HG03354 (cell line): ENCODE data around the gene PHF19.
A peak's percentile ranks its signal among the peaks of the same experiment; 100 is the strongest.

ENCODE experiments used
- ATAC-seq: cut with Tn5 transposase; IDR thresholded peaks from one replicate; pipeline ENCODE4 v1.9.1; 2021; ENCODE audit warnings: mild to moderate bottlenecking; ENCODE audit not compliant: unreplicated experiment, poor library complexity, severe bottlenecking

Gene PHF19

DNA sequence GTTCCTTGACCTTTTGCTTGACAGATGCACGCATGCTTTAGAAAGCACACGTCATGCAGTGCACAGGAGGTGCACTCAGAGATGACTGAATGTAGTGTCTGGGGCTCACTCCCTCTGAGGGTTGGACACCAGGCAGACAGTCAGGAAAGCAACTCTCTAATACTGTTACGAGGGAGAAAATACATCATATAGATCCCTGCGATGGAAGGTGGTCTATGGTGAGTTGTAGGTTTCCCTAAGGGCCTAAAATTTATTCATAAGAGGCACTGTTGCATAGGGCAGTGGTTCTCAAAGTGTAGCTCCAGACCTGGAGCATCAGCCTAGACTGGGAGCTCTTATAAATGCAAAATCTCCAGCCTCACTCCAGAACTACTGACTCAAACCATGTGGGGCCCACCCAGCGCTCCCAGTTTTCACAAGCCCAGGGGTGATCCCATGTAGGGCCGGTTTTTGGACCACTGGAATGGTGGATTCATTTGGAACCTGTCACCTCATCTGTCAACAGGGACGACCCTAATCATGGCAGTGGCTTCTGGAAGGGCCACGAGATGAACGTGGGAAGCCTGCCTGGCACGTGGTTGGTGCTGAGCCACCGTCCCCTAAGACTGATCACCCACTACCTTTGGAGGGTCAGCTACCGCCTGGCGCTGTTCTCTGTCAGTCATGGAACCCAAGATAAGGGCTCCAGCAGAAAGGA is 16.8 kb upstream of the PHF19 start:
- peak; percentile 32 for ATAC-seq

DNA sequence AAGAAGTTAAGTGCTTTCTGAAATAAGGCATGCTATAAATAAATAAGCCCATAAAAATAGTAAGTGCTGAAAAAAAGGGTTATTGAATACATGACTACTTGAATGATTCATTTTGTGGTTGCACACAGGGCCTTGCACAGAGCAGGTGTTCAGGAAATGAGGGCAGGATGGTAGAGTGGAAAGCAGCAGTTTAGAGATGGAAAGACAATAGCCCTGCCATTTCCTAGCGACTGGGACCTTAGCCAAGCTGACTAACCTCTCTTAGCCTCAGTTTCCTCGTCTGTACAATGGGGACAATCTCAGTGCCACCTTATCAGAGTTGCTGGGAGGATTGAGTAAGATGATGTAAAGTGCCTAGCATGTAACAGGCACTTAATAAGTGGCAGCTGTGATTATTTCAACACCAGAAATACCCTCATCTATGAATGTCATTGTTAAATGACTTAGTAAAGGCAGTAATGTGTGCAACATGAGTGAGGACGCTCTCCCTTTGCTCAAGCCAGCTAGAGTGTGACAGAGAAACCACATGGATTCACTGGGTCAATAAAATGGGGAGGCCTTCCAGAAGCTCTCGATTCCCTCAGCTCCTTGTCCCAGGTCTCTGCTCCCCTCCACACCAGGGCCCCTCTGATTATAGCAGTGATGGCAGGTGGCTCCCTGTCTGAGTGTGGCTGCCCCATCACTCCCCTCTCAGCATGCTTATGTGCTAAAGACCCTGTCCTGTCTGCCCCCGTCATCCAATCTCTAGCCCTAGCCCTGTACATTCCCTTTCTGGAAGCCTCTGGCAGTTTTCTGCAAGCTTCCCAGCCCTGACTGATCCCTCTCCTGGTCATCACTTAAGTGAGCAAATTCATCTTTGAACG is 16.0 kb upstream of the PHF19 start:
- ATAC-seq, result peak; percentile 71

DNA sequence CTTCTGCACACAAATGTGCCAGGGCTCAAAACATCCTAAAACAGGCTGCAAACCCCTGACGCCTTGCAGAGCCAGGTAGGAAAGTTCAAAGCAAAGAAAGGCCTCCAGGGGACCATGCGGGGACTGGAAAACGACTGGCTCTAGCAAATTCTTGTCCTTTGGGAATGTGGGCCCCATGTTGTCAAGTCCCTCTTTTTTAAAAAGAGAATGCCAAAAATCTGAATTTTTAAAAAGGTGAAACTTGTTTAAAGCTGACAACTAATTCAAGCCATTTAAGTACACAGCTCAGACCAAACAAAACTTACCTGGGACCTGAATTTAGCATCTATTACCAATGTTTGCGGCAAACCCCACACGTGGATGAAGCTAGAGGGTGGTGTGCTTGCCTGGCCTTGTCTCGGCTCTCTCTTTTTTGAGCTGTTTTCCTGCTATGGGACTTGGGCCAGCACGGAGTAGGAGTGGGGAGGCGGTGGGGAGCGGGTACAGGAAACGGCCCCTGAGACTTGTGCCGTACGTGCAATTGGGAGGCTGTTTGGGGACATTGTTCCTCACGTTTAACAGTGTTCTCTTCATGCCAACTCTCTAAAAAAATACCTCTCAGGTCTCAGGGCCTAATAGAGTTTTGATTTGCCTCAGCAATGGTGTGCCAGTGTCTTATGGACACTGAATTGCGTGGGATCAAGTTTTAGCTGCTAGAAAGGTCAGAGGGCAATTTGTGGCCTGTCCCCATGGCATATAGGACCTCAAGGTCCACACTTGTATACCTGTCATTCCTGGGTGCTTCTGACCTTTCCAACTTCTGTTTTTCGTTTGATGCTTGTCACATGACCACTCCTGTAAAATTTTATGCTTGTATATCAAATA is 15.1 kb upstream of the PHF19 start:
- ATAC-seq, result peak; percentile 36

DNA sequence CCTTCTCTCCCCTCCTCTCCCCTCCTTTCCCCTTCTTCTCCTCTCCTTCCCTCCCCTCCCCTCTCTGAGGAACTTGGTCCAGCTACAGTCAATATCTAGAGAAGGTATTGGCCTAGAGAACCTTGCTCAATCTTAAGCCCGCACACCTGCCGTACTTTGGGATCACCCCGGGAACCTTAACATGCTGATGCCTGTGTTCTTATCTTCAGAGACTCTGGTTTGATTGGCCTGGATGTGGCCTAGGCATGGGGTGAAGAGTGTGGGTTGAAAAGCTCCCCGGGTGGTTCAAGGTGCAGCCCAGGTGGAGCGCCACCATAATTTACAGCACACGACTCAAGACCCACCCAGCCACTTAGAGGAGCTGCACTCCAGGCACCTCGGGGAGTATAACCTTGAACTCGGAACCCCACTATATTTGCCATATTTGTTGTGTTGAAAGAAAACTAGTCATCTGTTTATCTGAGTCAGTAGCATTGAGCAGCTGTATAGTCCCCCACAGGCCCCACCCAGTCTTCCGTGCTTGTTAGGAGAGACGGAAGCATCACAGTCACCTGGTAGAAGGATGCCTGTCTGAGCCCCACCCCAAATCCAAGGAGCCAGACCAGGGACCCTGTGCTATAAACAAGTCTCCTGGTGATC is 14.4 kb upstream of the PHF19 start:
- no peak for ATAC-seq

DNA sequence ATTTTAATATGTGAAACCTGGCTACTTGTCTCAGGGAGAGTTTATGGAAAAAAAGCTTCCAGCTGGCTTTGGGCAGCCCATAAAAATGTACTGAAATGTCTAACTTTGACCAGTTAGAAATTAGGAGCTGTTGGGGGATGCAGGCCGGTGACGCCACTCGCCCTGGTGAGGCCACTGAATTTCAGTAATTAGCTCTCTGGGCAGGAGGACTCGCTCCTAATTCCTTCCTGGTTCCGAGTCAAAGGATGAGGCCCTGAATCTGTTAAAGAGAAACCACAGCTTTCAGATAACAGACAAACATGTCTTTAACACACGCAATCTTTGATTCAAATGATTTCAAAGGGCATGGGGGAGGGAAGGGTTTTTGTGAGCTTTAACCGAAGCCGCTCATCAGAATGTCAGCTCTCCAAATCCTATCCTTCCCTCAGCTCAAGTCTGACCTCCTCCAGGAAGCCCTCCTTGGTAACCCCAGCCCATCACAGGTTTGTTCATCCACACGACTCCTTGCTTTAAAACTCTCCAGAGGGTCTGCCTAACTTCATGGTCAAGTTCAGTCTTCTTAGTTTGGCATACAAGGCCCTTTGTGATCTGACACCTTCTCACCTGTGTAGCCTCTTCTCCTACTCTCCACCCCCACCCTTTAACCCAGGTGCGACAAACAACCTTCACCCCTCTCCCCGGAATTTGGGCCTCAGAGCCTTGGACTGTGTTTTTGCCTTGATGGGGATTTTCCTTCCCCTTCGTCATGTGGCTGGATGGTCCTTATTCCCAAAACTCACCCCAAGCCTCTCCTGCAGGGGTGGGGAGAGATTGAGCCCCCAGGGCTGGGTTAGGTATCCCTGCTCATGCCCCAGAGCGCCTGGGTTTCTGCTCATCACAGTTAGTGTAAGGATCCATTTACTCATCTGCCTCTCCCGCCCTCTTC is 13.6 kb upstream of the PHF19 start:
- ATAC-seq, result no peak

DNA sequence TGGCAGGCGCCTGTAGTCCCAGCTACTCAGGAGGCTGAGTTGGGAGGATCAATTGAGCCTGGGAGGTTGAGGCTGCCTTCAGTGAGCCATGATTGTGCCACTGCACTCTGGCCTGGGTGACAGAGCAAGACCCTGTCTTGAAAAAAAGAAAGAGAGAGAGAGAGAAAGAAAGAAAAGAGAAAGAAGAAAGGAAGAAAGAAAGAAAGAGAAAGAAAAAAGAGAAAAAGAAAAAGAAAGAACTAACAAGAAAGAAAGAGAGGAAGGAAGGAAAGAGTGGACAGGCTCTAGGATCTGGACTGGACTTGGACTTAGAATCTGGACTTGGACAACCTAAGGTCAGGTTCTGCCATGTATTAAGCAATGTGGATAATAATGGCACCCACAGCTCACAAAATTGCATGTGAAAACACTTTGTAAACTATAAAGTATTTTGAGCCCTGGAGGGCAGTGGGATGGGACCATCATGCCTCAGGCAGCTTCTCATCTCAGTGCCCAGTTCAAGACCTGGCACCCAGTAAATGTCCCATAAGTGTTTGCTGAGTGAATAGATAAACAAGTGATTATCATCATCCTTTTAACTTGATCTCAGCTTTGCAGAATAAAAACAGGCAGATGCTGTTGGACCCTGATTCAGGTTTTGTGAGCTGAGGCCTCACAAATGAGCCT is 12.8 kb upstream of the PHF19 start:
- ATAC-seq, result no peak

DNA sequence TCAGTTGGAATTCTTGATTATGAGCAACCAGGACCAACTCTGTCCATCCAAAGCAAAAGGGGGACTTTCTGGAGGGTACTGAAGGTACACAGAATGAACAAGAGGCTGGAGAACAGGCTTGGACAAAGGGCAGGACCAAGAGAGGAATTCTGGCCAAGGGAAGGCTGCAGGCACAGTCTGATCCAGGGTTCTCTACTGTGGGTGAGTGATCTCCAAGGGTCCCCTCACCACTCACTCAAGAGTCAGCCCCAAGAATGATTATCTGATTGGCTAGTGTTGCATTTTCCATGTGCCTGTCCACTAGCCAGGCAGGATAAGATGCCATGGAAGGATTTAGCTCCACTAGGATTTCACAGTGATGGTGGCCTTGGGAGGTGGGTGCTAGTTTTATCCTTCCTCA is 11.6 kb upstream of the PHF19 start:
- ATAC-seq, result no peak

DNA sequence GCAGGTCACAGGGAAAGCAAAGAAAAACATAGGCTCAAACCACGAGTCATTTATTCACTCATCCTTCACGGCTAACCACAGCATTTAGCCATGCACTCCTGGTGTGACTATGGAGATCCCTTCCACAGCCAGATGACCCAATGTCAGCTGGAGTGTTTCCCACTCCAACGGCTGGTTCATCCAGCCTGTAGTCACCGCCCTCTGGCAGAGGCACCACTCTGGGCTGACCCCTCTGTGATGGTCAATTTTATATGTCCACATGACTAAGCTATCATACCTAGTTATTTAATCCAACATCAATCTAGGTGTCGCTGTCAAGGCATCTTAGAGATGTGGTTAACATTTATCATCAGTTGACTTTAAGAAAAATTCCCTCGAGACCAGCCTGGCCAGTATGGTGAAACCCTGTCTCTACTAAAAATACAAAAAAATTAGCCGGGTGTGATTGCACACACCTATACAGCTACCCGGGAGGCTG is 9.5 kb upstream of the PHF19 start:
- no peak for ATAC-seq

DNA sequence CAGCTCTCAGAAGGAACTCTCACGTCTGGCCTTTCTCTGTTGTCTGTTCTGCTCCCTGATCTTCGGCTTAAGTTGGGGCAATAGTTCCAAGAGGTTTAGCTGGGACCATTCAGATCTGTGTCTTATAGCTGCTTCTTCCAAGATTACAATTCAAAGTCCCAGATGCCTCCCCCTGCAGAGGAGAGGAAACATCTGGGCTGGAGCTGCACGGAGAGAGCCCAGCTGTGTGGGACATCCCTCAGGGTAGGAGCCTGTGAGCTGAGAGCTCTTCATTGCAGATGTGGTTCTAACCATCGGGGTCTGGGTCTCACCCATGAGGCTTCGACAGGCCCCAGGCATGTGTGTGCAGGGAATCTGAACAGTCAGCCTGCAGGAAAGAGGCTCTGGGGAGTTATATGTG is 9.0 kb upstream of the PHF19 start:
- no peak for ATAC-seq

DNA sequence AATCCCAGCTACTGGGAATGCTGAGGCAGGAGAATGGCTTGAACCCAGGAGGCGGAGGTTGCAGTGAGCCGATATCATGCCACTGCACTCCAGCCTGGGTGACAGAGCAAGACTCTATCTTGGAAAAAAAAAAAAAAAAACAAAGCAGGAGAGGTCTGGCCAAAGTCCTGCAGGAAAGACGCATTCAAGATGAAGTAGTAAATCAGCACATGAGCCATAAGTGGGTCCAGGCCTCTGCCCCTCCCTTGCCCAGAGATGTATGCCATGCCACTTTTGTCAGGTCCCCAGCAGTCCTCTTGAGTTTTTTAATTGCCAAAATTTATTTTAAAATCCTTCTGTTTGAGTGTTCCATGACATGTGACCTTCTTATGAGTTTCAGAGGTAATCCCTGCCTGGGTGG is 8.5 kb upstream of the PHF19 start:
- no peak for ATAC-seq

DNA sequence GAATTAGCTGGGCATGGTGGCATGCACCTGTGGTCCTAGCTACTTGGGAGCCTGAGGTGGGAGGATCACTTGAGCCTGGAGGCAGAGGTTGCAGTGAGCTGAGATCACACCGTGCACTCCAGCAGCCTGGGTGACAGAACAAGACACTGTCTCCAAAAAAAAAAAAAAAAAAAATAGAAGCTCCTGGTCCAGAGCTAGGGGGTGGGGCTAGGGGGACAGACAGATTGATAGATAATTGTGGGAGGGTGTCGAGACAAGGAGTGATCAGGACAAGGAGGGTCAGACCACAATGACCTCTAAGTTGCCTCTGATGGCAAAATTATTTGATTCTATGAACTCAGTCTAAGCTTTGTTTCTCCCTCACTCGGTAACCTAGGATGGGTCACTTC is 6.6 kb upstream of the PHF19 start:
- no peak for ATAC-seq

DNA sequence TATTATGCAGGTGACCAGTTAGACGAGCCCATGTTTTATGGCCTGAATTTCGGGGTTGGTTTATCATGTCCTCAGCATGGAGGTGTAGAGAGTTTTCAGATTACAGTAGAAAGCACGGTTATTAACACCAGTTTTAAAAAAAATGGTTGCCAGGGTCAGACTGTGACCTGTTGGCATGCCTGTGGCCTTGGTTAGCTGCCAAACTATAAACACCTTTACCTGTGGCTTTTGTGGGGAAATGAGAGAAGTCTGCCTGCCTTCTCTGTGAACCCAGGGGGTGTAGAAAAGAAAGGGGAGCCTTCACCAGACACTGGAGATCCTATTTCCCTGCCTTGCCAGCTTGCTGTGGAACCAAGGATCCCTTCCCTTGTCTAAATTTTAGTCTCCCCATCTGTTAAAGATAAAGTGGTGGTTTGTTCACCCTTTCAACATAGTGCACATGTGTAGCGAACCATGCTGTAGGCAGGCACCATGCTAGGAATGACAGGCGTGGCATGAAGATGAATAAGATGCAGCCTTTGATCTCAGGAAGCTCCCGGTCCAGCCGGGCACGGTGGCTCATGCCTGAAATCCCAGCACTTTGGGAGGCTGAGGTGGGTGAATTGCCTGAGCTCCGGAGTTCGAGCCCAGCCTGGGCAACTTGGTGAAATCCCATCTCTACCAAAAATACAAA is 6.1 kb upstream of the PHF19 start:
- ATAC-seq, result no peak

DNA sequence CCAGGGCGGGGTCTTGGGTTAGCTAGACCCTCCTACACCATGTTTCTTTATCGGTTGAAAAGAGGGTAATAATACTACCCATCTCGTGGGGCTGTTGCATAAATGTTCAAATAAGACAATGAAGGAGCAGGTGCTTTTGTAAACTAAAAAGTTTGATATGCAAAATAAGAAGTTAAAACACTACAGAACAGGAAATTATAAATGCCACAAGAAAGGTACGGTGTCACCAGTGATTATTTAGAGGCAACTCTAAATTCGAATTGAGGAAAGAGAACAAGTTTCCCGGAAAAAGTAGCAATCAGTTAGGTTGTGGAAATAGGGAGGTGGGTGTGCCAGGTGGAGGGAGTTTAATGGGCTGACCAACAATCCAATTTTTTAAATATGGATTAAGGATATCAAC is 2.5 kb upstream of the PHF19 start:
- ATAC-seq, result no peak

DNA sequence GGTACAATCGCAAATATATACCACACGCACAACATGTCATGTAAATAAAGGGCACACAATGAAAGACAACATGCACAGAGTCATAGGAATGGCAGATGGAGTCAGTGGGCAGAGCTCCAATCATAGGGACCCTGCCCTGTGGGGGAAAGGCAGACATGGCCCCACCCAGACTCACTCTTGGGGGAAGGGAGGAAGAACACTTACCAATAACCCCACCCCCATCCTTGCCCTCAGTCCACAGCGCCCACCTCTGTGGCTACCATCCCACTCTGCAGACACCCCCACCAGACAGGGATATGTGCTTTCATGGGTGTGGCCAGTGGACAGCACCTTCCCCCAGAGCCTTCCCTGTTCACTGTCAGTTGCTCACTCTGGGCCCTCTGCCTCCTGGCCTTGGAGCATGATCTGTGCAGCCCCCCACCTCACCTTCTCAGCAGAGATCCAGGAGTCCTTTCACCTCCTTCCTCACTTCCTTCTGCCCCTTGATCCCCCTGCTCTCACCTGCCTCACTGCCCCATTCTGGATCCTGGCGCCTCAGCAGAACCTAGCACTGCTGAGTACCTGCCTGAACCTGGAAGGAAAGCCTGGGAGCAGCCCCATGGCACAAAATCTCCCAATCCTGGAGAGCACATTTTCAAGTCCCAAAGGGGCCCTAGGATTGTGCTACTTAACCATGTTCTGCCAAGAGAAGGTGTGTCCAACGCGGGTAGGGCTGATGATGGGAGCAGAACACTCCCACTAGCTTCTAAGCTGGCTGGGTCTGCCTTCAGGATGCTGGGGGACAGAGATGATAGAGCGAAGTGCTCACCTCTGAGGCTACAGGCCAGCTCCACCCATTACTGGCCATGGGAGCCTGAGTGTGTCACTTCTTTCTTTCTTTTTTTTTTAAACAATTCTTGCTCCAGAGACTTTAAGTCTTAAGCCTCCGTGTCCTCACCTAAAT is 1.5 kb upstream of the PHF19 start:
- ATAC-seq, result no peak

DNA sequence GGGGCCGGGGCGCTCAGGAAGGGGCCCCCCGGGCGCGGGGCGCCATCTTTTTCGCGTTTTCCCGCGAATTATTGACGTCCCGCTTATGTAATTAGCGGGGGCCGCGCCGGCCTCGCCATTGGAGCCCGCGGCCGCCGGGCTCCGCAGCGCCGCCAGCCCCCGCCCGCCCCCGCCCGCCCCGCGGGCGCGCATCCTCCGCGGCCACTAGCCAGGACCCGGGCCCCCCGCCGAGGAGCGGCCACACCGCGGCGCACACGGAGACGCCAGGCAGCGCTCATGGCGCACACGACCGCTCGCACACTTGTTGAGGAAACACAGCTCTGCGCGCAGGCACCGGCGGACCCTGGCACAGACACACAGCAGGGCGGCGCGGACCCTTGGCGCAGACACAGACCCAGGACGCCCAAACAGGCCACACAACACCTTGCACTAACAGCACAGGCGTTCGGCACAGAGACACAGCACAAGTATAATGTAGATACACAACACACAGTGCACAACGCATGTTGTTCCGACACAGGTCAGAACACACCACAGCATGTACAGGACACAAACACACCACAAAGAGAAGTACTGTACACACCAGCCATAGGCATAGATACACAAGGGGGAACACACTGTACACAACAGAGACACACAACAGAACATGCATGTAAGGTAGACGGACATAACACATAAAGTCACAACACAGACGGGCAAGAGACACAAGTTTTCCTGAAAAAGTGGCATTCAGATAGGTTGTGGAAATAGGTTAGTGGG is 467 bp upstream of the PHF19 start:
- ATAC-seq, result peak; percentile 36
